ENCODE results near the gene GET4.

DNA sequence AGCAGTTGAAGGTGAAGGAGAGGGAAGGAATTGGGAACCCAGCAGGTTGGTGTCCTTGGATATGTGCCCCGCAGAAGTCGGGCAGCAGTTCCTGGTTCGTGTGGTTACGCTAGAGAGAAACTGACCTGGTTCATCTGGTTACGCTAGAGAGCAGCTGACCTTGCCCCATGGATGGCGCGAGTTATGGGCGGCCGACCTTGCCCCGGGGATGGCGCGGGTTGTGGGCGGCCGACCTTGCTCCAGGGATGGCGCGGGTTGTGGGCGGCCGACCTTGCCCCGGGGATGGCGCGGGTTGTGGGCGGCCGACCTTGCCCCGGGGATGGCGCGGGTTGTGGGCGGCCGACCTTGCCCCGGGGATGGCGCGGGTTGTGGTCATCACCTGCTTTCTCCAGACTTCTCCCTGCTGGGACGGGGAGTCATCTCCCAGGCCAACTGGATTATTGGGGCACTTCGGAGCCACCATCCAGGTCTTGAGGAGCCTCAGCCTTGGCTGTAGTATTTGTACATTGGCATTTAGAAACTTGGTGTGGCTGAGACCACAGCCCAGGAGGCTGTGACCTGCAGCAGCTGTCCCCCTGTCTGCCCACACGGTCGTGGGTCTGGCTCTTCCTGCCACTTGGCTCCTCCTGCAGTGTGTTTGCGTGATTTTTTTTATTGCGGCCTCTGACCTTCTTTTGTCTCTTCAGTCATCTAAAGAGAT lies 6.1 kb downstream of the GET4 start:
- TF ChIP-seq EZH2 (IDR thresholded peaks at IDR 0.05; ENCODE audit: low read length) (no peak), CTCF (optimal IDR thresholded peaks at IDR 0.05 in 1 of 3, IDR thresholded peaks at IDR 0.05 in 1 of 3, conservative IDR thresholded peaks at IDR 0.05 in 1 of 3; ENCODE audit: extremely low read depth in 1 of 3, insufficient read depth in 2 of 3, low read length in 3 of 3) (no peak)
